Choroid plexus epithelial cell (primary cell): ENCODE results near the gene CSN1S1.

Source experiments
- DNase-seq: peaks from one replicate; pipeline ENCODE4 v3.0.0-alpha.2; 2010; ENCODE audit warnings: low read depth
- H3K4me3 ChIP-seq: 2 replicates; pipeline ENCODE4 v1.5.1; 2011; ENCODE audit warnings: low read depth, mild to moderate bottlenecking, control low read depth, low read length, moderate library complexity
- CTCF ChIP-seq: conservative IDR thresholded peaks from 2 replicates; pipeline ENCODE4 v1.5.1; 2011; ENCODE audit warnings: low read depth, mild to moderate bottlenecking, control low read depth, inconsistent platforms, low read length, moderate library complexity

The CSN1S1 gene

GRCh38 chr4:69986663-69987062, 55.8 kb downstream of the CSN1S1 start:
- no peak overlapping the region for H3K4me3 ChIP-seq
- TF ChIP-seq CTCF: no peak
- DNase-seq: no peak

- DNase-seq: no peak
- no peak for TF ChIP-seq CTCF
Observed at GRCh38 chr4:69991016-69991415, 60.1 kb downstream of the CSN1S1 start.

GRCh38 chr4:69994782-69995181, 63.9 kb downstream of the CSN1S1 start:
- no peak overlapping the region for H3K4me3 ChIP-seq
- DNase-seq: no peak
- no peak for TF ChIP-seq CTCF

More at GRCh38 chr4:69991016-69991415, 60.1 kb downstream of the CSN1S1 start:
- H3K4me3 ChIP-seq: no peak overlapping the region

- no peak for TF ChIP-seq CTCF
- no peak within 1 kb of the TSS for H3K4me3 ChIP-seq
- DNase-seq: peak; percentile 26
Observed at GRCh38 chr4:69995526-69996016, 64.7 kb downstream of the CSN1S1 start, which contains the start of gene STATH. STATH (plus strand) TSS chr4:69995966; CDS start chr4:69998438, 2,472 bp downstream.
